GM12874 (cell line): ENCODE data around the gene PRKCE.

Experiments
- TF ChIP-seq, protein P1 (sequence below): IDR thresholded peaks from 2 replicates; pipeline ENCODE4 v1.5.1; 2011; ENCODE audit warnings: low read depth, mild to moderate bottlenecking, control low read depth, low read length, moderate library complexity; ENCODE audit not compliant: insufficient read depth

PRKCE gene

DNA sequence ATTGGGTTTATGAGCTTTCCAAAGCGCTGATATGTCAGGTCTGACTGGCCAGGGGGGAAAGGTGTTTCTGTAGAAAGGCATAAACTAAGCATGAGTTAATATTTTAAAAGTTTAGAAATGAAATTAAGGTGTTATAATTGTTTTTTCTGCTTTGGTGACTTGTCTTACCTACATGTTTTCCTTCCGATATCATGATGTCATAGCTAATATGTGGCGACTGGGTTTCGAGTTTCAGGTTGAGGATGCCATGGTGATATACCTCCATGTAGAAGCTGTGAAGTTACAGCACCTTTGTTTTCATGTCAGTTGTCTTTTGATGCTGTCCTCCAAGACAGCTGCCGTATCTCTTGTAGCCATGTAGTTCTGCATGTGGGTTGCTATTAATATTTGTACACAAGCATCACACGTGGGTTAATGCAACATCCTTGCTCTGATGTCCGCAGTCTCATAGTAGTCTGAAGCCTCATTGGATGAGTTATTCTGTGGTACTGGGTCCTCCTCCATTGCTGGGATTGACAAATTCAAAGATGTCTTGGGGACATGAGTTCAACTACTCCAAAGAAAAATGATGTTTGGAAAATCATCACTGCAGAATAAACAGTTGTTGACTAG, 230.6 kb downstream of the PRKCE start:
- TF ChIP-seq, protein P1, sequence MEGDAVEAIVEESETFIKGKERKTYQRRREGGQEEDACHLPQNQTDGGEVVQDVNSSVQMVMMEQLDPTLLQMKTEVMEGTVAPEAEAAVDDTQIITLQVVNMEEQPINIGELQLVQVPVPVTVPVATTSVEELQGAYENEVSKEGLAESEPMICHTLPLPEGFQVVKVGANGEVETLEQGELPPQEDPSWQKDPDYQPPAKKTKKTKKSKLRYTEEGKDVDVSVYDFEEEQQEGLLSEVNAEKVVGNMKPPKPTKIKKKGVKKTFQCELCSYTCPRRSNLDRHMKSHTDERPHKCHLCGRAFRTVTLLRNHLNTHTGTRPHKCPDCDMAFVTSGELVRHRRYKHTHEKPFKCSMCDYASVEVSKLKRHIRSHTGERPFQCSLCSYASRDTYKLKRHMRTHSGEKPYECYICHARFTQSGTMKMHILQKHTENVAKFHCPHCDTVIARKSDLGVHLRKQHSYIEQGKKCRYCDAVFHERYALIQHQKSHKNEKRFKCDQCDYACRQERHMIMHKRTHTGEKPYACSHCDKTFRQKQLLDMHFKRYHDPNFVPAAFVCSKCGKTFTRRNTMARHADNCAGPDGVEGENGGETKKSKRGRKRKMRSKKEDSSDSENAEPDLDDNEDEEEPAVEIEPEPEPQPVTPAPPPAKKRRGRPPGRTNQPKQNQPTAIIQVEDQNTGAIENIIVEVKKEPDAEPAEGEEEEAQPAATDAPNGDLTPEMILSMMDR: no peak

DNA sequence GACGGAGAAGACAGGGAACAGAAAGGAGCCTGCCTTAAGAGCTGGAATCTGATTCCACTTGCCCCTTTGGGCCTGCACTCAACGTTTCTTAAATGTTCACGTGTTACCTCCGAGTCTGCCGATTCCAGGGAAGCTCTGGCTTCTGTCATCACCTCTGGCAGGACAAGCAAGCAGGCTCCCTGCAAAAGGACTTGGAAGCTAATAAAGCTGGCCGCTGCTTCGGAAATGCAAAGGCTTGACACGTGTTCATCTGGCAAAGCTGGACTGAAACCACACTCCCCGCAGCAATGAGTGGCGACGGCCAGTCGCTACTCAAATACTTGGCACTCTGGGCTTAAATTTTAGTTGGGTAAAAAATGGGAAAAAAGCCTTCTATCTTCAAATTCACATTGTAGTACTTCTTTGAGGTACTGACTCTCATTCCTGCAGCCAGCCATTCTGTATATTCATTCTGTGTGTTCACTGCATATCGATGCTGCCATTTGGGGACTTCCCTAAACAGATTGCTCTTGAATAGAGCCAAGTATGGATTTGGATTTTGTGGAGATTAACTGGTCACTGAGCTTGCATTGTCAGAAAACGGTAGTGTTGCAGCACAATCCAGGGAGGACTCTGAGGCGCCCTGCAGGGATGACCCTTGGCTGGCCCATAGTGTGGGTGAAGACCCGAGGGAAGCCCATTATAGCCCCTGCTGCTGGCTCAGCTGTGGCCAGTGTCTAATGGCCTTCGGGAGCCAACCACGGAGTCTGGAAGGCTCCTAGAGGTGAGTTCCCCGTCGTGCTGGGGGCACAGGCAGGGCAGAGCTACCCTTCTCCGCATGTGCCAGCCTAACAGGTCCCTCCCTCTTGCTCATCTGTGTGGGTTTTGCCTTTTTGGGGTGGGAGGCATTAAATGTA, 231.5 kb downstream of the PRKCE start:
- TF ChIP-seq, protein P1: no peak

DNA sequence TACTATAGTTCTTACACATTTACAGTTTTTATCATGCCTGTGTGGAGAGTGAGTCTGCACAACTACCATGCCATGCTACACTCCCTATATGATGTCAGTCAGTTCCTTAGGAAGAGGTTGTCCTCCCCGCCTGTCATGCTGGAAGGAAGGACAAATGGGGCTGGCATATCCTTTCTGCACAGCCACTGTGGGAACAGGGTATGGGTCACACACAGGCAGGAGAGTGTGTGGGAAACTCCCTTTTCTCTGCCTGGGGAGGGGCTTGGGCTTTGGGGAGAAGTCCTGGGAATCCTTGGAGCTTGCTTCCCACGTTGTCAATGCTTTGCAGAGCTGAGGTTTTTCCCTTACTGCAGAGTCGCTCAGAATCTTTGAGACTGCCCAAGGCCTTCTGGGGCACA, 232.1 kb downstream of the PRKCE start:
- TF ChIP-seq, protein P1: no peak

DNA sequence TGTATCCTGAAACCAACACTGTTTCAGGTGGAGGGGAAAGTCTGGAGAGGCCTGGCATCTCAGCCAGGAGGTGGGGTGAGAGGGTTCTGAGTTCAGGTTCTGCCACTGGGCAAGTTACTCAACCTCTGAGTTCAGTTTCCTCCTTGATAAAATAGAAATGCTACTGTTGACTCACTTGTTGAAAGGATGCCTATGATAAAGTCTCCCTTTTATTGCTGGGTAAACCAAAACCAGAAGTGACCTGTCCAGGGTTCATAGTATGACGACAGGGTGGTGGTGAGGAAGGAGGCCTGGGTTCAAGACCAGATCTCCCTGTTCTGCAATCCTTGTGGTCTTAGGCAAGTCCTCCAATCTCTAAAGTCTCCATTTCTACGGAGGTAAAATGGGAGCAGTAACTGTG, 232.7 kb downstream of the PRKCE start:
- TF ChIP-seq, protein P1: no peak

DNA sequence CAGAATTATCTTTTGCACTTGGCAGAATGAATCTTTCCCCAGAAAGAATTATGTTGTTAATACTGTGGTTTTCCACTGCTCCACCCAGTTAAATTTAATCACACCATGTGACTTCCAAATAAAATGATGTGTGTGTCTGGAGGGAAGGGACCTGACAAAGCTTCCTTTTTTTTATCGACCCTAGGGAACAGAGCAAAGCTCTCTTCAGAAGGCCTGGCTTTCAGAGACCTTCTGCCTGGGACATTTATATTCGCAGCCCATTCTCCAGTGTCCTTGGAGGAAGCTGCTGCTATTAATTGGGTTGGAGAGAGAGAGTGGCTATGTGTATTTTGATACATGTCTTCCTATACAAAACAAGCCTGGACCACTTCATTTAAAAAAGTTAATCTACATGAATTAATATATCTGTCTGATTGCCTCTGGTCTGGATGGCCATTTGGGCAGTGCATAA, 233.7 kb downstream of the PRKCE start:
- TF ChIP-seq, protein P1: no peak

DNA sequence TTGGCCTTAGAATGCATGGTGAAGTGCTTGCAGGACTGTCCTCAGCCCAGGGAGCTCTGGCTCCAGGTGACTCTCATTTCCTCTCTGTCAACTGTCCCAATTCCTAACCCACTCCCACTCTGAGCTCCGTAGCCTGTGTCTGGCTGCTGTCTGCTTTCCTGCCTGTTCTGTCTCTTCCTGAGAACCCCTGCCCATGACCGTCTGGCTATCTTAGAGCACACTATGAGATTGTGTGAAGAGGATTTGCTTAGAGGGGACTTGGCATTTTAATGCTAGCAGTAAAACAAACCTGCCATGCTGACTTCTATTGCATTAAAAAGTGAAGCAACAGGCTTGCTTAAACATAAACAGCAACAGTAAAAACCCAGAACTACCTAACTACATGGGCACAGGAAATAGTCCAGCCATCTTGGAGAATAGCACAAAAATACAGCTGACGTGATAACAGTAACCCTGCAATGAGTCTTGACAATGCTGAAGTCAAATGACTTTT, 234.7 kb downstream of the PRKCE start:
- TF ChIP-seq, protein P1: no peak

DNA sequence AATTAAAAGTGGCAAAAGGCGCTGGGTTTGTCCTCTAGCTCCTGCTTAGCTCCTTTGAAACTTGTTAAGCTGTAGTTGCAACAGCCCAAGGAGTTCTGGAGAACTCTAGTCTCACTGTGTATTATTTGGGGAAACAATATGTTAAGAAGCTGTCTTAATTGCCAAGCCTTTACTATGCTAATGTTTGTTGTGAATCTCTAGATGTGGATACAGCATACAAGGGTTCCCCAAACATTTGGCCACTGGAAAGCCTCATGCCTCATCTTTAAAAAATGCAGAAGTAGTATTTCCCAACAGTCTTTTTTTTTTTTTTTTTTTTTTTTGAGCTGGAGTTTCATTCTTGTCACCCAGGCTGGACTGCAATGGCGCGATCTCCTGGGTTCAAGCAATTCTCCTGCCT, 236.7 kb downstream of the PRKCE start:
- TF ChIP-seq, protein P1: no peak
